Fibroblast of gingiva (primary cell): ENCODE measurements around the gene ACTR10.

Experiments
- DNase-seq: peaks from one replicate; pipeline ENCODE4 v3.0.0-alpha.2; 2011; ENCODE audit warnings: low read depth

ACTR10 gene

GRCh38 chr14:58281969-58282368 lies 82.0 kb downstream of the ACTR10 start:
- DNase-seq: no peak

- DNase-seq: no peak
Observed at GRCh38 chr14:58282925-58283593, 83.1 kb downstream of the ACTR10 start.

- DNase-seq: no peak
Observed at GRCh38 chr14:58283730-58284129, 83.8 kb downstream of the ACTR10 start.

- no peak for DNase-seq
Observed at GRCh38 chr14:58285132-58285531, 85.2 kb downstream of the ACTR10 start.
